Activated CD4-positive, alpha-beta memory T cell treated with anti-CD3 and anti-CD28 coated beads, Interleukin-2, amount 10 ng/mL, durations not matched to agents 7 days and 5 days (primary cell): ENCODE results near the gene RNF40. TPM values are rescaled to one million over a fixed set of nuclear protein-coding genes. Genes with fewer than 3 reads are reported as not detected.

Experiments used
- CTCF ChIA-PET: fragments of 350-600 bp; sonication (Branson Sonifier 250); formaldehyde crosslinking; loops from one replicate; lab custom pipeline; 2021; ENCODE audit warnings: antibody characterized with exemption, inconsistent platforms; lab: Charles Lee
- POLR2A ChIA-PET: fragments of 350-600 bp; sonication (Branson Sonifier 250); formaldehyde crosslinking; loops from one replicate; lab custom pipeline; 2021; ENCODE audit warnings: antibody characterized with exemption; lab: Charles Lee
- DNase-seq: peaks from one replicate; pipeline ENCODE4 v3.0.0-alpha.2; 2020
- H3K27ac Mint-ChIP-seq: one replicate; pipeline ENCODE4 v1.8.0; 2021; ENCODE audit warnings: mild to moderate bottlenecking, mixed read lengths
- H3K27me3 Mint-ChIP-seq: one replicate; pipeline ENCODE4 v1.8.0; 2021; ENCODE audit warnings: mixed read lengths
- H3K36me3 Mint-ChIP-seq: one replicate; pipeline ENCODE4 v1.8.0; 2021; ENCODE audit warnings: low read depth, mixed read lengths
- H3K4me1 Mint-ChIP-seq: one replicate; pipeline ENCODE4 v1.8.0; 2021; ENCODE audit warnings: mixed read lengths
- H3K4me3 Mint-ChIP-seq: one replicate; pipeline ENCODE4 v1.8.0; 2021; ENCODE audit warnings: mild to moderate bottlenecking, mixed read lengths
- H3K9me3 Mint-ChIP-seq: one replicate; pipeline ENCODE4 v1.8.0; 2021; ENCODE audit warnings: mixed read lengths
- total RNA-seq, 2 experiments: library from RNA; stranded (reverse); gene quantifications; one replicate each; pipeline ENCODE4 v1.2.3, GENCODE V29; 2021

The RNF40 gene
- total RNA-seq, 2 experiments from 2014 or later, result 96.1 to 96.2 TPM

GRCh38 chr16:30758988-30759491 is 3.1 kb upstream of the RNF40 start:
- Mint-ChIP-seq H3K36me3 (peaks cover 26% of the 10 kb centered on the region), H3K4me1 (peaks cover 29% of the 10 kb centered on the region), H3K27me3 (no peaks in the 10 kb centered on the region), H3K9me3 (no peaks in the 10 kb centered on the region), H3K4me3 (no peak overlapping the region), H3K27ac (no peak overlapping the region)
- DNase-seq, result no peak
- ChIA-PET POLR2A (interaction anchor here (1.0 to 4.5 kb wide), 3 partner anchors 8 to 86 kb away, joined by 4 to 28 read pairs (median 5); partner anchors contain the start of gene PHKG2), CTCF (interaction anchor here (1.1 kb wide), 1 partner anchor 12 kb away, joined by 4 read pairs; no protein-coding TSS in a partner anchor)

- POLR2A ChIA-PET, result interaction anchor here (0.8 to 4.5 kb wide), 5 partner anchors 9 to 85 kb away, joined by 3 to 28 read pairs (median 4); partner anchors contain the start of gene PHKG2
- Mint-ChIP-seq H3K27me3 (no peaks in the 10 kb centered on the region), H3K36me3 (peaks cover 30% of the 10 kb centered on the region), H3K4me1 (peaks cover 29% of the 10 kb centered on the region), H3K4me3 (no peak overlapping the region), H3K9me3 (no peaks in the 10 kb centered on the region), H3K27ac (no peak overlapping the region)
- CTCF ChIA-PET, result interaction anchor here (1.1 kb wide), 1 partner anchor 11 kb away, joined by 4 read pairs; no protein-coding TSS in a partner anchor
- no peak for DNase-seq
Measured at GRCh38 chr16:30760001-30760559, 2.0 kb upstream of the RNF40 start.

- no peak for DNase-seq
- Mint-ChIP-seq H3K4me1 (peaks cover 29% of the 10 kb centered on the region), H3K36me3 (peaks cover 35% of the 10 kb centered on the region), H3K27ac (no peak overlapping the region), H3K4me3 (peak overlapping the region; percentile 97), H3K27me3 (no peaks in the 10 kb centered on the region), H3K9me3 (no peaks in the 10 kb centered on the region)
- POLR2A ChIA-PET, result interaction anchor here (0.8 to 4.5 kb wide), 3 partner anchors 11 to 13 kb away, joined by 3 to 28 read pairs (median 3); partner anchors contain the start of gene PHKG2
- CTCF ChIA-PET, result no interaction called here
Measured at GRCh38 chr16:30760577-30761426, 1.3 kb upstream of the RNF40 start.

DNA sequence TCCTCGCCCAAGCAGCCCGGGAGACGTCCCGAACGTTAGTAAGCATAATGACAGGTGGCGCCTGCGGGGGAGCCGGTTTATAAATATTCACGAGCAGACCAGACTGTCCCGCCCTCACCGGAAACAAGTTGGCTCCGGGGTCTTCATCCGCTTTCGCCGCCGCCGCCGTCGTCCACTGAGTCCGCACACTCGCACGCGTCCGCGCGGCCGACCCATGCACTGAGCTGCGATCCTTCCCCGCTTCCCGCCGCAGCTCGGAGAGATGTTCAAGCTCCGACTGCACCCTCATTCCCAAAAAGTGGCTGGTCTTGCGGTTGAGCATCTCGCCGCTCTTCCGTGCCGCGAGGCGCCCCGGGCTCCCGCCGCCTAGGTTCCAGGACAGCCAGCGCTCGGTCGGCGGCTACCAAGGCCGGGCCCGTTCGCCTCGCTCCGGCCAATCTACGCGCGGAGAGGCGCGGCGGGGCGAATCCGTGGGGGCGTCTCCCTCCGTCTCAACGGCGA is 645 bp upstream of the RNF40 start:
- CTCF ChIA-PET, result no interaction called here
- H3K4me1 Mint-ChIP-seq, result peaks cover 29% of the 10 kb centered on the region
- peak overlapping the region; percentile 88 for H3K27ac Mint-ChIP-seq
- peaks cover 39% of the 10 kb centered on the region for H3K36me3 Mint-ChIP-seq
- POLR2A ChIA-PET, result interaction anchor here (4.5 kb wide), 1 partner anchor 14 kb away, joined by 28 read pairs; the partner anchor contains the start of gene PHKG2
- H3K4me3 Mint-ChIP-seq, result peak overlapping the region; percentile 97
- H3K9me3 Mint-ChIP-seq, result no peaks in the 10 kb centered on the region
- peak; percentile 35 for DNase-seq
- H3K27me3 Mint-ChIP-seq, result no peaks in the 10 kb centered on the region

DNA sequence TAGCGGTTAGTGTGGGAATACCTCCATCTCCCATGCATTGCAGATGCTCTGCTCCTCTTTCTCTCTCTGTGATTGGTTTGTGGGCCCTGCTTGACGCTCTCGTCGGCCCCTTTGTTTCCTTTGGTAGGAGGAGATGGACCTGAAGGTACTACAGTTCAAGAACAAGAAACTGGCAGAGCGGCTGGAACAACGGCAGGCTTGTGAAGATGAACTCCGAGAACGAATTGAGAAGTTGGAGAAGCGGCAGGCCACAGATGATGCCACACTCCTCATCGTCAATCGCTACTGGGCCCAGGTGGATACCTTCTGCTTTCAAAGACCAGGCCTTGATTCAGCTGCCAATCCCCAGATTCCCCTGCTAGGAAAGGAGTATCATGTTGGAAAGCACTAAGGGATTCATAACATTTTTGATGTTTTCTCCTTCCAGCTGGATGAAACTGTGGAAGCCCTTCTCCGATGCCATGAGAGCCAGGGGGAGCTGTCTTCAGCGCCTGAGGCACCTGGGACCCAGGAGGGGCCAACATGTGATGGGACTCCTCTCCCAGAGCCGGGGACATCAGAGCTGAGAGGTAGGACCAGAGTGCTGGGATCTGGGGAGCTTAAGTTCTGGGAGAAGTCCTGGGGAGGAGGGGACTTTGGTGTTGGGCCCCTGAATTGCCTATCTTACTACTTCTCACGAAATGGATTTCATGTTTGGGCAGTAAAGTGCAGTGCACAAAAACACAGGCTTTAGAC is 1.0 kb downstream of the RNF40 start:
- no peaks in the 10 kb centered on the region for H3K27me3 Mint-ChIP-seq
- H3K36me3 Mint-ChIP-seq, result peaks cover 52% of the 10 kb centered on the region
- no peaks in the 10 kb centered on the region for H3K9me3 Mint-ChIP-seq
- H3K4me1 Mint-ChIP-seq, result peaks cover 29% of the 10 kb centered on the region
- peak overlapping the region; percentile 88 for H3K27ac Mint-ChIP-seq
- ChIA-PET POLR2A (interaction anchor here (1.0 to 4.5 kb wide), 3 partner anchors 12 to 16 kb away, joined by 3 to 28 read pairs (median 5); partner anchors contain the start of gene PHKG2), CTCF (interaction anchor here (0.6 to 1.2 kb wide), 2 partner anchors 12 to 15 kb away, joined by 3 read pairs; partner anchors contain the start of gene PHKG2)
- no peak for DNase-seq
- H3K4me3 Mint-ChIP-seq, result peak overlapping the region; percentile 97

DNA sequence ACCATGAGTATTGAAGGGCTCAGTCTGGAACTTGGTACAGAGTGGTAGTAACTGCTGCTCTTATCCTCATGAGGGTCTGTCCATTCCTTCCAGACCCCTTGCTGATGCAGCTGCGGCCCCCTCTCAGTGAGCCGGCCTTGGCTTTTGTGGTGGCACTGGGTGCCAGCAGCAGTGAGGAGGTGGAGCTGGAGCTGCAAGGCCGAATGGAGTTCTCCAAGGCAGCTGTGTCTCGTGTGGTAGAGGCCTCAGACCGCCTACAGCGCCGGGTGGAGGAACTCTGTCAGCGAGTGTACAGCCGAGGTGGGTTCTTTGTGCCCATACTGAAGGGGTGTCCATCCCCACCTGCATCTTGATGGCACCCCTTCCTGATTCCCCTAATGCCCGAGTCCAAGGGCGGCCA is 2.0 kb downstream of the RNF40 start:
- Mint-ChIP-seq H3K4me1 (peaks cover 29% of the 10 kb centered on the region), H3K9me3 (no peaks in the 10 kb centered on the region), H3K27ac (no peak overlapping the region), H3K4me3 (peak overlapping the region; percentile 48), H3K36me3 (peaks cover 59% of the 10 kb centered on the region), H3K27me3 (no peaks in the 10 kb centered on the region)
- ChIA-PET CTCF (no interaction called here), POLR2A (interaction anchor here (1.7 kb wide), 1 partner anchor 11 kb away, joined by 6 read pairs; no protein-coding TSS in a partner anchor)
- DNase-seq, result no peak

GRCh38 chr16:30764816-30765465 is 2.8 kb downstream of the RNF40 start:
- H3K4me3 Mint-ChIP-seq, result no peak overlapping the region
- DNase-seq, result no peak
- no peaks in the 10 kb centered on the region for H3K27me3 Mint-ChIP-seq
- H3K27ac Mint-ChIP-seq, result no peak overlapping the region
- H3K9me3 Mint-ChIP-seq, result no peaks in the 10 kb centered on the region
- H3K36me3 Mint-ChIP-seq, result peaks cover 65% of the 10 kb centered on the region
- POLR2A ChIA-PET, result interaction anchor here (0.8 to 1.7 kb wide), 3 partner anchors 10 to 66 kb away, joined by 3 to 6 read pairs (median 3); partner anchors contain the start of genes PHKG2 and SRCAP
- peaks cover 29% of the 10 kb centered on the region for H3K4me1 Mint-ChIP-seq
- CTCF ChIA-PET, result no interaction called here

GRCh38 chr16:30766206-30766932 is 4.2 kb downstream of the RNF40 start:
- Mint-ChIP-seq H3K27ac (no peak overlapping the region), H3K4me3 (no peak overlapping the region), H3K27me3 (no peaks in the 10 kb centered on the region), H3K9me3 (no peaks in the 10 kb centered on the region), H3K4me1 (peaks cover 19% of the 10 kb centered on the region), H3K36me3 (peaks cover 73% of the 10 kb centered on the region)
- ChIA-PET CTCF (no interaction called here), POLR2A (no interaction called here)
- DNase-seq, result no peak

- Mint-ChIP-seq H3K27me3 (no peaks in the 10 kb centered on the region), H3K9me3 (no peaks in the 10 kb centered on the region), H3K27ac (no peak overlapping the region), H3K4me3 (no peak overlapping the region), H3K4me1 (peaks cover 18% of the 10 kb centered on the region), H3K36me3 (peaks cover 76% of the 10 kb centered on the region)
- ChIA-PET POLR2A (no interaction called here), CTCF (no interaction called here)
- no peak for DNase-seq
Measured at GRCh38 chr16:30766933-30767284, 4.8 kb downstream of the RNF40 start.

DNA sequence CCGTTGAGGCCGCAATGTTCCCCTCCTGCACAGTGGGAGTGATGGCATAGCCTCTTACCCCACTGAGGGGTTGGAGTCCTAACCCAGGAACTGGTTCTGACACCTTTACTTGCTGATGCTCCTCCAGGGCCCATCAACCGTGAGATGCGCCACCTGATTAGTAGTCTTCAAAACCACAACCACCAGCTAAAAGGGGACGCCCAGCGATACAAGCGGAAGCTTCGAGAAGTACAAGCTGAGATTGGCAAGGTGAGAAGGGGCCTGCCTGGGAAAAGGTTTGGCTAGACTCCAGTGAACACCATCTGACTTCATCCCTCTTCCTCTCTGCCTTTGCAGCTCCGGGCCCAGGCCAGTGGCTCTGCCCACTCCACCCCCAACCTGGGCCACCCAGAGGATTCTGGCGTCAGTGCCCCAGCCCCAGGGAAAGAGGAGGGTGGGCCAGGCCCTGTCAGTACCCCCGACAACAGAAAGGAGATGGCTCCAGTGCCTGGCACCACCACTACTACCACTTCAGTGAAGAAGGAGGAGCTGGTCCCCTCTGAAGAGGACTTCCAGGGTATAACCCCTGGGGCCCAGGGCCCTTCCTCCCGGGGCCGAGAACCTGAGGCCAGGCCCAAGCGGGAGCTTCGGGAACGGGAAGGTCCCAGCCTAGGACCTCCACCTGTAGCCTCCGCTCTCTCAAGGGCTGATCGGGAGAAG is 5.8 kb downstream of the RNF40 start:
- H3K4me1 Mint-ChIP-seq, result peaks cover 19% of the 10 kb centered on the region
- H3K9me3 Mint-ChIP-seq, result no peaks in the 10 kb centered on the region
- peaks cover 81% of the 10 kb centered on the region for H3K36me3 Mint-ChIP-seq
- ChIA-PET CTCF (no interaction called here), POLR2A (interaction anchor here (1.5 kb wide), 1 partner anchor 10 kb away, joined by 3 read pairs; no protein-coding TSS in a partner anchor)
- H3K4me3 Mint-ChIP-seq, result no peak overlapping the region
- H3K27ac Mint-ChIP-seq, result no peak overlapping the region
- H3K27me3 Mint-ChIP-seq, result no peaks in the 10 kb centered on the region
- no peak for DNase-seq
